ACC112 (cell line): ENCODE data around the gene NKD2.

ENCODE experiments used
- H2AFZ ChIP-seq: fragments of 200-600 bp; sonication (generic); one replicate; pipeline ENCODE4 v1.6.0; 2017; ENCODE audit warnings: antibody characterized with exemption, low read length; ENCODE audit not compliant: unreplicated experiment
- H3K27ac ChIP-seq: fragments of 200-600 bp; sonication (generic); 2 replicates; pipeline ENCODE4 v1.5.1; 2014; ENCODE audit warnings: low read depth, mild to moderate bottlenecking, antibody characterized with exemption, low read length, moderate library complexity
- H3K27me3 ChIP-seq: fragments of 200-600 bp; sonication (generic); 2 replicates; pipeline ENCODE4 v1.6.1; 2014; ENCODE audit warnings: mild to moderate bottlenecking, antibody characterized with exemption, low read length, moderate library complexity, mixed read lengths; ENCODE audit not compliant: insufficient read depth
- H3K36me3 ChIP-seq: fragments of 200-600 bp; sonication (generic); 2 replicates; pipeline ENCODE4 v1.6.1; 2016; ENCODE audit warnings: mild to moderate bottlenecking, antibody characterized with exemption, low read length, moderate library complexity, mixed read lengths; ENCODE audit not compliant: insufficient read depth
- H3K4me1 ChIP-seq: fragments of 200-600 bp; sonication (generic); one replicate; pipeline ENCODE4 v1.6.1; 2016; ENCODE audit warnings: low read length, mixed read lengths; ENCODE audit not compliant: insufficient read depth, unreplicated experiment, control insufficient read depth
- H3K4me3 ChIP-seq: fragments of 200-600 bp; sonication (generic); 2 replicates; pipeline ENCODE4 v1.5.1; 2014; ENCODE audit warnings: mild to moderate bottlenecking, low read depth, low read length
- H3K79me2 ChIP-seq: fragments of 200-600 bp; sonication (generic); one replicate; pipeline ENCODE4 v1.6.0; 2016; ENCODE audit warnings: low read length; ENCODE audit not compliant: control insufficient read depth, unreplicated experiment, insufficient read depth

NKD2 gene

DNA sequence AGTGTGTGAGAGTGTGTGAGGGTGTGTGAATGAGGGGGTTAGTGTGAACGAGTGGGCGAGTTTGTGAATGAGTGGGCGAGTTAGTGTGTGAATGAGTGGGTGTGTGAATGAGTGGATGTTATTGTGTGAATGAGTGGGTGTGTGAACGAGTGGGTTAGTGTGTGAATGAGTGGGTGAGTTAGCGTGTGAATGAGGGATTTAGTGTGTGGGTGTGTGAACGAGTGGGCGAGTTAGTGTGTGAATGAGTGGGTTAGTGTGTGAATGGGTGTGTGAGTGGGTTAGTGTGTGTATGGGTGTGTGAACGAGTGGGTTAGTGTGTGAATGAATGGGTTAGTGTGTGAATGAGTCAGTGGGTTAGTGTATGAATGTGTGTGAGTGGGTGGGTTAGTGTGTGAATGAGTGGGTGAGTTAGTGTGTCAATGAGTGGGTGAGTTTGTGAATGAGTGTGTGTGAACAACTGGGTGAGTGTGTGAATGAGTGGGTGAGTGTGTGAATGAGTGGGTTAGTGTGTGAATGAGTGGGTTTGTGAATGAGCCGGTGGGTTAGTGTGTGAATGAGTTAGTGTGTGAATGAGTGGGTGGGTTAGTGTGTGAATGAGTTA lies 37.5 kb downstream of the NKD2 start:
- Histone ChIP-seq H3K79me2 (no peaks in the 10 kb centered on the region), H2AFZ (no peak overlapping the region), H3K4me3 (no peak overlapping the region), H3K36me3 (no peaks in the 10 kb centered on the region), H3K27ac (no peak overlapping the region), H3K4me1 (no peaks in the 10 kb centered on the region), H3K27me3 (no peaks in the 10 kb centered on the region)

DNA sequence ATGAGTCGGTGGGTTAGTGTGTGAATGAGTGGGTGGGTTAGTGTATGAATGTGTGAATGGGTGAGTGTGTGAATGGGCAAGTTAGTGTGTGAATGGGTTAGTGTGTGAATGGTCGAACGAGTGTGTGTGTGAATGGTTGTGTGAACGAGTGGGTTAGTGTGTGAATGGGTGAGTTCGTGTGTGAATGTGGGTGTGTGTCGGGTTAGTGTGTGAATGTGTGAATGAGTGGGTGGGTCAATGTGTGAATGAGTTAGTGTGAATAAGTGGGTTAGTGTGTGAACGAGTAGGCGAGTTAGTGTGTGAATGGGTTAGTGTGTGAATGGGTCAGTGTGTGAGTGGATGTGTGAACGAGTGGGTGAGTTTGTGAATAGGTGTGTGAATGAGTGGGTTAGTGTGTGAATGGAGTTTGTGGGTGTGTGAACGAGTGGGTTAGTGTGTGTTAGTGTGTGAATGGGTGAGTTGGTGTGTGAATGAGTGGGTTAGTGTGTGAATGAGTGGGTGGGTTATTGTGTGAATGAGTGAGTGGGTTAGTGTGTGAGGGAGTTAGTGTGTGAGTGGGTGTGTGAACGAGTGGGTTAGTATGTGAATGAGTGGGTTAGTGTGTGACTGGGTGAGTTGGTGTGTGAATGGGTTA lies 38.8 kb downstream of the NKD2 start:
- H3K79me2 ChIP-seq: no peaks in the 10 kb centered on the region
- no peak overlapping the region for H3K4me3 ChIP-seq
- H3K36me3 ChIP-seq: no peaks in the 10 kb centered on the region
- H3K27me3 ChIP-seq: no peaks in the 10 kb centered on the region
- H3K4me1 ChIP-seq: no peaks in the 10 kb centered on the region
- H3K27ac ChIP-seq: no peak overlapping the region
- H2AFZ ChIP-seq: no peak overlapping the region

DNA sequence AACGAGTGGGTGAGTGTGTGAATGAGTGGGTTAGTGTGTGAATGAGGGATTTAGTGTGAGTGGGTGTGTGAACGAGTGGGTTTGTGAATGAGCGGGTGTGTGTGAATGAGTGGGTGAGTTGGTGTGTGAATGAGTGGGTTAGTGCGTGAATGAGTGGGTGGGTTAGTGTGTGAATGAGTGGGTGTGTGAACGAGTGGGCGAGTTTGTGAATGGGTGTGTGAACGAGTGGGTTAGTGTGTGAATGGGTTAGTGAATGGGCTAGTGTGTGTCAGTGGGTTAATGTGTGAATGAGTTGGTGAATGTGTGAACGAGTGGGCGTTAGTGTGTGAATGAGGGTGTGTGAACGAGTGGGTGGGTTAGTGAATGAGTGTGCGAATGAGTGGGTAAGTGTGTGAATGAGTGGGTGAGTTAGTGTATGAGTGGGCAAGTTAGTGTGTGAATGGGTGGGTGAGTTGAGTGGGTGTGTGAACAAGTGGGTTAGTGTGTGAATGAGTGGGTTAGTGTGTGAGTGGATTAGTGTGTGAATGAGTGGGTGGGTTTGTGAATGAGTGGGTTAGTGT lies 39.6 kb downstream of the NKD2 start:
- no peaks in the 10 kb centered on the region for H3K79me2 ChIP-seq
- no peak overlapping the region for H3K27ac ChIP-seq
- no peak overlapping the region for H3K4me3 ChIP-seq
- H3K27me3 ChIP-seq: no peaks in the 10 kb centered on the region
- H2AFZ ChIP-seq: no peak overlapping the region
- no peaks in the 10 kb centered on the region for H3K4me1 ChIP-seq
- H3K36me3 ChIP-seq: no peaks in the 10 kb centered on the region

- H3K79me2 ChIP-seq: no peaks in the 10 kb centered on the region
- no peaks in the 10 kb centered on the region for H3K36me3 ChIP-seq
- no peak overlapping the region for H3K4me3 ChIP-seq
- no peaks in the 10 kb centered on the region for H3K27me3 ChIP-seq
- H3K4me1 ChIP-seq: no peaks in the 10 kb centered on the region
- no peak overlapping the region for H3K27ac ChIP-seq
- no peak overlapping the region for H2AFZ ChIP-seq
Measured at GRCh38 chr5:1048861-1049838, 40.5 kb downstream of the NKD2 start.

- Histone ChIP-seq H3K79me2 (no peaks in the 10 kb centered on the region), H3K36me3 (no peaks in the 10 kb centered on the region)
Measured at GRCh38 chr5:1050423-1051365, 42.1 kb downstream of the NKD2 start.

GRCh38 chr5:1051366-1051720 lies 42.7 kb downstream of the NKD2 start:
- H3K27me3 ChIP-seq: no peaks in the 10 kb centered on the region
- H3K4me3 ChIP-seq: no peak overlapping the region
- H3K79me2 ChIP-seq: no peaks in the 10 kb centered on the region
- no peak overlapping the region for H2AFZ ChIP-seq
- H3K27ac ChIP-seq: no peak overlapping the region
- no peaks in the 10 kb centered on the region for H3K4me1 ChIP-seq
- H3K36me3 ChIP-seq: no peaks in the 10 kb centered on the region

More at GRCh38 chr5:1050423-1051365, 42.1 kb downstream of the NKD2 start:
- no peak overlapping the region for H3K4me3 ChIP-seq
- no peak overlapping the region for H2AFZ ChIP-seq
- H3K27me3 ChIP-seq: no peaks in the 10 kb centered on the region
- no peaks in the 10 kb centered on the region for H3K4me1 ChIP-seq
- no peak overlapping the region for H3K27ac ChIP-seq

DNA sequence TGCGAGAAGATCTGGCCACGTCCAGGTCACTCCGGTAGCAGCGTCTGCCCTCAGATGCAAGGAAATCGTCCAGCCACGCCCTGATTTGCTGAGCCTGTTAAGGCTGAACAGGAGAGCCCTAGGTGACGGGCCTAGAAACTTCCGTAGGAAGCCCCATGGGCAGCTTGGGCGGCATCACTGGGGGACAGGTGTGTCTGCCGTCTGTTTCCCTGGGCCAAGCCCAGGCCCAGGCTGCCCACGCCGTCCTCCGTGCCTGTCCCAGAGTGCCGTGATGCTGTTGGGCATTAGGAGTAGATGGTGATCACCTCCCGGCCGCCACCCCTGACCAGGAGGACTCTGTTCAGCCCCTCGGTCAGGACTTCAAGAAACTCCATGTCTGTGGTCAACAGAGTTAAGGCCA lies 43.5 kb downstream of the NKD2 start:
- Histone ChIP-seq H3K4me3 (no peak overlapping the region), H3K27me3 (no peaks in the 10 kb centered on the region), H3K27ac (no peak overlapping the region), H2AFZ (no peak overlapping the region), H3K36me3 (no peaks in the 10 kb centered on the region), H3K4me1 (no peaks in the 10 kb centered on the region), H3K79me2 (no peaks in the 10 kb centered on the region)

- H3K4me1 ChIP-seq: no peaks in the 10 kb centered on the region
- H3K36me3 ChIP-seq: no peaks in the 10 kb centered on the region
- no peak overlapping the region for H3K27ac ChIP-seq
- H2AFZ ChIP-seq: no peak overlapping the region
- no peak overlapping the region for H3K4me3 ChIP-seq
- no peaks in the 10 kb centered on the region for H3K27me3 ChIP-seq
- no peaks in the 10 kb centered on the region for H3K79me2 ChIP-seq
Measured at GRCh38 chr5:1052641-1053390, 44.2 kb downstream of the NKD2 start.

DNA sequence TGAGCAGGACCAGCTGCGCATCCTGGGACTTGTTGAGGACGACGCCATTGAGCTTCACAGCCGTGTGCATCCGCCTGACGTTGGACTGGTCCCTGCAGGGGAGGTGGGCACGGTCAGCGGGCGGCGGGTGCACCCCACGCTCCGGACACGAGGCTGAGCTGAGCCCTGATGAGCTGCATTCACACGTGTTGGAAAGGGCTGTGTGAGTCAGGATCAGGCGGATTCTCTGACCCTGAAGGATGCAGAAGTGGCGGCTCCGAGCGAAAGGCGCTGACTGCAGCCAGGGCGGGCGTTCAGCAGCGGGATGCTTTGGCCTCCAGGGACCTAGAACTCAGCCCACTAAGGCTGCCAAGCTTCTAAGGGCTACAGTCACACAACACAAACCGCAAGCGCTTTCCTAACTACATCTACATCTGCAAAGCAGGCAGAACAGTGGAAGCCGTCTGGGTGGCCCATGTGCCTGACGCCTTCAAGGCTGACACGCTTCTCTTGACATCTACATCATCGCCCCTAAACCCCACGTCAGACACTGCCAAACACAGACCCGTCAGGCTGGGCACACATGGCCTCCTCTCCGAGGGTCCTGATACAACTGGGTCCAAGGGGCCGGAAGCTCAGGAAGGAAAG lies 44.9 kb downstream of the NKD2 start:
- no peak overlapping the region for H3K27ac ChIP-seq
- no peak overlapping the region for H3K4me3 ChIP-seq
- no peaks in the 10 kb centered on the region for H3K79me2 ChIP-seq
- no peaks in the 10 kb centered on the region for H3K27me3 ChIP-seq
- no peak overlapping the region for H2AFZ ChIP-seq
- no peaks in the 10 kb centered on the region for H3K36me3 ChIP-seq
- no peaks in the 10 kb centered on the region for H3K4me1 ChIP-seq
